ENCODE results near the gene PHLPP1.

PHLPP1 gene

DNA sequence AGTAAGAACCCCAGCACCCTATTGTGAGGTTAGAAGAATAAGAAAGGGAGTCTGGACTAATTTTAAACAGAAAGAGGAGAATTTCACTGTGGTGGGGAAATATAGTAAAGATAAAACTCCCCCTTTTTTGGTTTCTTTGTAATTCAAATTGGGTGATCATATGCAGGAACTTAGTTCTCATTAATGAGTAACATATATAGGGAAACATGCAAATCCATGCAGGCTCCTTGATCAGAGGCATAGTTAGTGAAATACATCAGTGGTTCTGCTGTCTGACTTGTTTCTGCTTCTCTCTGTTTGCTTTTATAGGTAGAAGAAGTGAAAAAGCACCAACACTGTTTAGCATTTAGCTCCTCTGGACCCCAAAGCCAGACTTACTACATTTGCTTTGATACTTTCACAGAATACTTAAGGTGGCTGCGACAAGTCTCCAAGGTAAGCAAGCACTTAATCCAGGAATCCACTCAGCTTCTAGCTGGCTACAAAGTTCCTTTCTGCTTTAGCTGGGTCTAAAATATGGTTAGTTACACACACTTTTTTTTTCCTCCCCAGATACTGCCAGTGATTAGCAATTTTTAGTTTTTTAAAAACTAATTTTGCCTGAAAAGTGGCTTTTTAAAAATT lies 123.2 kb downstream of the PHLPP1 start:
- Mint-ChIP-seq H3K27me3 (no peaks in the 10 kb centered on the region), H3K4me3 (no peak overlapping the region), H3K36me3 (ENCODE audit: insufficient read depth) (peaks cover 1% of the 10 kb centered on the region), H3K27ac (ENCODE audit: low read depth) (no peak overlapping the region), H3K9me3 (no peaks in the 10 kb centered on the region), H3K4me1 (peaks cover 5% of the 10 kb centered on the region)
- DNase-seq (ENCODE audit: low spot score in 2 of 2) (no peak), ATAC-seq (replicated peaks; ENCODE audit: extremely low read depth, poor library complexity, severe bottlenecking) (no peak)

GRCh38 chr18:62839874-62840713 lies 124.8 kb downstream of the PHLPP1 start:
- H3K4me1 Mint-ChIP-seq: peaks cover 6% of the 10 kb centered on the region
- no peaks in the 10 kb centered on the region for H3K9me3 Mint-ChIP-seq

GRCh38 chr18:62841405-62841804 lies 126.1 kb downstream of the PHLPP1 start:
- H3K4me3 Mint-ChIP-seq: no peak overlapping the region
- H3K27me3 Mint-ChIP-seq: no peaks in the 10 kb centered on the region
- no peaks in the 10 kb centered on the region for H3K9me3 Mint-ChIP-seq
- H3K4me1 Mint-ChIP-seq: peaks cover 18% of the 10 kb centered on the region
- no peak overlapping the region for H3K27ac Mint-ChIP-seq (ENCODE audit: low read depth)
- peaks cover 4% of the 10 kb centered on the region for H3K36me3 Mint-ChIP-seq (ENCODE audit: insufficient read depth)
- ATAC-seq (replicated peaks; ENCODE audit: extremely low read depth, poor library complexity, severe bottlenecking) (no peak), DNase-seq (ENCODE audit: low spot score in 2 of 2) (no peak)

More at GRCh38 chr18:62839874-62840713, 124.8 kb downstream of the PHLPP1 start:
- peaks cover 1% of the 10 kb centered on the region for H3K36me3 Mint-ChIP-seq (ENCODE audit: insufficient read depth)
- ATAC-seq (replicated peaks; ENCODE audit: extremely low read depth, poor library complexity, severe bottlenecking) (no peak), DNase-seq (ENCODE audit: low spot score in 2 of 2) (no peak)
- H3K27me3 Mint-ChIP-seq: no peaks in the 10 kb centered on the region
- no peak overlapping the region for H3K27ac Mint-ChIP-seq (ENCODE audit: low read depth)
- no peak overlapping the region for H3K4me3 Mint-ChIP-seq

GRCh38 chr18:62842898-62843297 lies 127.6 kb downstream of the PHLPP1 start:
- no peak overlapping the region for H3K27ac Mint-ChIP-seq (ENCODE audit: low read depth)
- no peaks in the 10 kb centered on the region for H3K27me3 Mint-ChIP-seq
- DNase-seq (ENCODE audit: low spot score in 2 of 2) (no peak), ATAC-seq (replicated peaks; ENCODE audit: extremely low read depth, poor library complexity, severe bottlenecking) (no peak)
- H3K36me3 Mint-ChIP-seq (ENCODE audit: insufficient read depth): peaks cover 4% of the 10 kb centered on the region
- H3K9me3 Mint-ChIP-seq: no peaks in the 10 kb centered on the region
- peaks cover 19% of the 10 kb centered on the region for H3K4me1 Mint-ChIP-seq
- H3K4me3 Mint-ChIP-seq: no peak overlapping the region

GRCh38 chr18:62844850-62845643 lies 129.7 kb downstream of the PHLPP1 start:
- H3K36me3 Mint-ChIP-seq (ENCODE audit: insufficient read depth): peaks cover 4% of the 10 kb centered on the region
- no peaks in the 10 kb centered on the region for H3K9me3 Mint-ChIP-seq
- no peak for DNase-seq (ENCODE audit: low spot score in 2 of 2)
- H3K27ac Mint-ChIP-seq (ENCODE audit: low read depth): peak overlapping the region; percentile 58
- peaks cover 19% of the 10 kb centered on the region for H3K4me1 Mint-ChIP-seq
- peak overlapping the region; percentile 59 for H3K4me3 Mint-ChIP-seq
- no peaks in the 10 kb centered on the region for H3K27me3 Mint-ChIP-seq
- peak; percentile 56 for ATAC-seq (replicated peaks; ENCODE audit: extremely low read depth, poor library complexity, severe bottlenecking)

- Mint-ChIP-seq H3K4me3 (no peak overlapping the region), H3K4me1 (peaks cover 19% of the 10 kb centered on the region), H3K36me3 (ENCODE audit: insufficient read depth) (peaks cover 2% of the 10 kb centered on the region), H3K27me3 (no peaks in the 10 kb centered on the region), H3K9me3 (no peaks in the 10 kb centered on the region), H3K27ac (ENCODE audit: low read depth) (no peak overlapping the region)
- no peak for ATAC-seq (replicated peaks; ENCODE audit: extremely low read depth, poor library complexity, severe bottlenecking)
- DNase-seq (ENCODE audit: low spot score in 2 of 2): no peak
Observed at GRCh38 chr18:62846313-62846712, 131.0 kb downstream of the PHLPP1 start.

- DNase-seq (ENCODE audit: low spot score in 2 of 2) (no peak), ATAC-seq (replicated peaks; ENCODE audit: extremely low read depth, poor library complexity, severe bottlenecking) (no peak)
- Mint-ChIP-seq H3K27ac (ENCODE audit: low read depth) (no peak overlapping the region), H3K4me3 (no peak overlapping the region), H3K36me3 (ENCODE audit: insufficient read depth) (peaks cover 2% of the 10 kb centered on the region), H3K9me3 (no peaks in the 10 kb centered on the region), H3K27me3 (no peaks in the 10 kb centered on the region), H3K4me1 (peaks cover 19% of the 10 kb centered on the region)
Observed at GRCh38 chr18:62847081-62847480, 131.7 kb downstream of the PHLPP1 start.

GRCh38 chr18:62848946-62849345 lies 133.6 kb downstream of the PHLPP1 start:
- DNase-seq (ENCODE audit: low spot score in 2 of 2) (no peak), ATAC-seq (replicated peaks; ENCODE audit: extremely low read depth, poor library complexity, severe bottlenecking) (no peak)
- H3K4me3 Mint-ChIP-seq: no peak overlapping the region
- H3K36me3 Mint-ChIP-seq (ENCODE audit: insufficient read depth): peaks cover 2% of the 10 kb centered on the region
- H3K27me3 Mint-ChIP-seq: no peaks in the 10 kb centered on the region
- H3K27ac Mint-ChIP-seq (ENCODE audit: low read depth): no peak overlapping the region
- H3K9me3 Mint-ChIP-seq: no peaks in the 10 kb centered on the region
- H3K4me1 Mint-ChIP-seq: peaks cover 19% of the 10 kb centered on the region

- H3K4me3 Mint-ChIP-seq: no peak overlapping the region
- no peaks in the 10 kb centered on the region for H3K36me3 Mint-ChIP-seq (ENCODE audit: insufficient read depth)
- no peaks in the 10 kb centered on the region for H3K27me3 Mint-ChIP-seq
- no peak overlapping the region for H3K27ac Mint-ChIP-seq (ENCODE audit: low read depth)
- no peaks in the 10 kb centered on the region for H3K9me3 Mint-ChIP-seq
- H3K4me1 Mint-ChIP-seq: peaks cover 6% of the 10 kb centered on the region
- ATAC-seq (replicated peaks; ENCODE audit: extremely low read depth, poor library complexity, severe bottlenecking) (no peak), DNase-seq (ENCODE audit: low spot score in 2 of 2) (no peak)
Observed at GRCh38 chr18:62850619-62851306, 135.4 kb downstream of the PHLPP1 start.

GRCh38 chr18:62852851-62853250 lies 137.5 kb downstream of the PHLPP1 start:
- Mint-ChIP-seq H3K4me3 (no peak overlapping the region), H3K9me3 (no peaks in the 10 kb centered on the region), H3K27ac (ENCODE audit: low read depth) (no peak overlapping the region), H3K4me1 (no peaks in the 10 kb centered on the region), H3K27me3 (no peaks in the 10 kb centered on the region), H3K36me3 (ENCODE audit: insufficient read depth) (no peaks in the 10 kb centered on the region)
- ATAC-seq (replicated peaks; ENCODE audit: extremely low read depth, poor library complexity, severe bottlenecking): no peak
- no peak for DNase-seq (ENCODE audit: low spot score in 2 of 2)

DNA sequence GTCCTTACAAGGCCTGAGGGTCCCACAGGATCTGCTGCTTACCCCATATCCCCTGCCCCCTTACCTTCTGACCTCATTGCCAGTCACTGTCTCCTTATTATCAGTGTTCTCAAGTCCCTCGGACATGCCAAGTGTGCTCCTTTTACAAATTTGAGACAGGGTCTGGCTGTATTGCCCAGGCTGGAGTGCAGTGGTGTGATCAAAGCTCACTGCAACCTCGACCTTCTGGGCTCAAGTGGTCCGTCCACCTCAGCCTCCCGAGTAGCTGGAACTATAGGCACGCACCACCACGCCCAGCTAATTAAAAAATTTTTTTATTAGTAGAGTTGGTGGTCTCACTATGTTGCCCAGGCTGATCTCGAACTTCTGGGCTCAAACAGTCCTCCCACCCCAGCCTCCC lies 141.0 kb downstream of the PHLPP1 start:
- Mint-ChIP-seq H3K4me3 (no peak overlapping the region), H3K27ac (ENCODE audit: low read depth) (no peak overlapping the region), H3K4me1 (no peaks in the 10 kb centered on the region), H3K27me3 (no peaks in the 10 kb centered on the region), H3K9me3 (no peaks in the 10 kb centered on the region), H3K36me3 (ENCODE audit: insufficient read depth) (no peaks in the 10 kb centered on the region)
- no peak for ATAC-seq (replicated peaks; ENCODE audit: extremely low read depth, poor library complexity, severe bottlenecking)
- no peak for DNase-seq (ENCODE audit: low spot score in 2 of 2)

- DNase-seq (ENCODE audit: low spot score in 2 of 2) (no peak), ATAC-seq (replicated peaks; ENCODE audit: extremely low read depth, poor library complexity, severe bottlenecking) (no peak)
- H3K27ac Mint-ChIP-seq (ENCODE audit: low read depth): no peak overlapping the region
- H3K36me3 Mint-ChIP-seq (ENCODE audit: insufficient read depth): no peaks in the 10 kb centered on the region
- H3K9me3 Mint-ChIP-seq: no peaks in the 10 kb centered on the region
- H3K4me1 Mint-ChIP-seq: no peaks in the 10 kb centered on the region
- H3K27me3 Mint-ChIP-seq: no peaks in the 10 kb centered on the region
- no peak overlapping the region for H3K4me3 Mint-ChIP-seq
Observed at GRCh38 chr18:62857263-62857976, 142.1 kb downstream of the PHLPP1 start.

All from central memory CD8-positive, alpha-beta T cell (primary cell).